Fibroblast of pulmonary artery (primary cell): ENCODE data around the gene FBXO47.

Source experiments
- DNase-seq: peaks from one replicate; pipeline ENCODE4 v3.0.0-alpha.2; 2010; ENCODE audit warnings: low read depth
- H3K4me3 ChIP-seq: replicated peaks from 2 replicates; pipeline ENCODE4 v1.5.1; 2011; ENCODE audit warnings: low read depth, mild to moderate bottlenecking, control low read depth, low read length, moderate library complexity
- TF ChIP-seq, protein P1 (sequence below): IDR thresholded peaks from 2 replicates; pipeline ENCODE4 v1.5.1; 2011; ENCODE audit warnings: mild to moderate bottlenecking, control low read depth, low read length, inconsistent platforms; ENCODE audit errors: missing control alignments

Gene FBXO47

DNA sequence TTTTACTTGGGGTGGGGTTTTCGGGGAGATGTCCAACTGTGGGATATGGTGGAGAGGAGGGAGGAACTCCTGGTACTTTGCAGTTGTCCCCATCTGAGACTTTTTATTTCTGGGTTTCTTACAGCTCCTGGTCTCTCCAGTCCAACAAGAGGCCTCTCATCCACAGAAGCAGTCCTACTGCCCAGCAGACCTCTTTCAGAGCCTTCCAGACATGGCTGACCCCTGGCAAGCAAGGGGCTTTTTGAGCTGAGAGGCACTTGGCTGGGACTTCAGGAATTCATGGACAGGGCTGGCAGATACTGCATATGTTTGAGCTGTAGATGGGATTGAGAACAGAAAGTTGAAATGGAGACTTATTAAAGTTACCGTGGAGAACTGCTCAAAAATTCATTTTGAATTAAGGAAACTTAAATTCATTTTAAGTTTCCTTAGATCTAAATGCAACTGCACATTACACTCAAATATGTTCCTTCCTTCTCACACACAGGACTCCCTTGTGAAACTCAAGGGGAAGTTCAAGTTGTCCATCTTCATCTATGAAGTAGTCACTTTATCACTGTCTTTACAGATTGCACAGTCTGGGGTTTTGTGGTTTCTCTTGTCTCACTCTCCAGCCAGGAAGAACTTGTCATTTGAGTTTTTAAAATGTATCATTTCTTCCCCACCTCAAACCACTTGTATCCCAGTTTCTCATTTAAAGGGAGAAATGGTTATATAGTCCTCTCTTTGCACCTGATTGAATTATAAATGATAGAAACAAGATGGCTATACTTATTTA lies 40.7 kb downstream of the FBXO47 start:
- H3K4me3 ChIP-seq = no peak overlapping the region
- DNase-seq = no peak
- TF ChIP-seq, protein P1, sequence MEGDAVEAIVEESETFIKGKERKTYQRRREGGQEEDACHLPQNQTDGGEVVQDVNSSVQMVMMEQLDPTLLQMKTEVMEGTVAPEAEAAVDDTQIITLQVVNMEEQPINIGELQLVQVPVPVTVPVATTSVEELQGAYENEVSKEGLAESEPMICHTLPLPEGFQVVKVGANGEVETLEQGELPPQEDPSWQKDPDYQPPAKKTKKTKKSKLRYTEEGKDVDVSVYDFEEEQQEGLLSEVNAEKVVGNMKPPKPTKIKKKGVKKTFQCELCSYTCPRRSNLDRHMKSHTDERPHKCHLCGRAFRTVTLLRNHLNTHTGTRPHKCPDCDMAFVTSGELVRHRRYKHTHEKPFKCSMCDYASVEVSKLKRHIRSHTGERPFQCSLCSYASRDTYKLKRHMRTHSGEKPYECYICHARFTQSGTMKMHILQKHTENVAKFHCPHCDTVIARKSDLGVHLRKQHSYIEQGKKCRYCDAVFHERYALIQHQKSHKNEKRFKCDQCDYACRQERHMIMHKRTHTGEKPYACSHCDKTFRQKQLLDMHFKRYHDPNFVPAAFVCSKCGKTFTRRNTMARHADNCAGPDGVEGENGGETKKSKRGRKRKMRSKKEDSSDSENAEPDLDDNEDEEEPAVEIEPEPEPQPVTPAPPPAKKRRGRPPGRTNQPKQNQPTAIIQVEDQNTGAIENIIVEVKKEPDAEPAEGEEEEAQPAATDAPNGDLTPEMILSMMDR = no peak

DNA sequence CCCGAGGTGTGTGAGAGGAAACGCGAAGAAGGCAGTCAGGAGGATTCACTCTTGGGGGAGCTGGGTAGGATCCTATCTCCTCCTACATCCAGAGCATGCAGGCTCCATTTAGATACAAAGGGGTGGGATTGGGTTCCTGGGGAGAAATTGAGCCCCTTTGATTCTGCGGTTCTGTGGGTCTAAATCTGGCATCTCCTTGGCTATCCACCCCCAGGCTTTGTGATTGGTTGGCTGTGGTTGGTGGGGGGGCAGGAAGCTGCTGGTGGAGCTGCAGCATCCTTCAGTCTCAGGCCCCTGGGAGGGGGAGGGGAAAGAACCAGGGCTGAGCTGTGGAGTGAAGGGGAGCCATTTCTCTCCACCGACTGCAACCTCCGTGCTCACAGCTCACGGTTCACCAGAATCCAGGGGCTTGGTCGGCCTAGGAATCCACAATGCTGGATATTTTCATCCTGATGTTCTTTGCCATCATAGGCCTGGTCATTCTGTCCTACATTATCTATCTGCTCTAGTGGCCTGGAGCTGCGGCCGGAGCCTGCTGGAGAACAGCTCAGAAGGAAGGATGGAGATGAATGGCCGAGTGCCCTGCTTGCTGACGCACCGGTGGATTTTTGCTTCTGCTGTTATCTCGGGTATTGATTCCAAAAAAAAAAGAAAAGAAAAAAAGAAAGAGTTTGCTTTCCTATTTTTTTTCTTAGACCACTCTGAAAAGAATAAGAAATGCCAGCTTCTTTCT lies 41.8 kb downstream of the FBXO47 start, which contains the start of gene LASP1NB:
Gene LASP1NB, plus strand, starts transcription at position 352 of the 733 bp plus-strand sequence.
- TF ChIP-seq, protein P1 = no peak
- peak; percentile 57 for DNase-seq
- H3K4me3 ChIP-seq = no peak within 1 kb of the TSS

DNA sequence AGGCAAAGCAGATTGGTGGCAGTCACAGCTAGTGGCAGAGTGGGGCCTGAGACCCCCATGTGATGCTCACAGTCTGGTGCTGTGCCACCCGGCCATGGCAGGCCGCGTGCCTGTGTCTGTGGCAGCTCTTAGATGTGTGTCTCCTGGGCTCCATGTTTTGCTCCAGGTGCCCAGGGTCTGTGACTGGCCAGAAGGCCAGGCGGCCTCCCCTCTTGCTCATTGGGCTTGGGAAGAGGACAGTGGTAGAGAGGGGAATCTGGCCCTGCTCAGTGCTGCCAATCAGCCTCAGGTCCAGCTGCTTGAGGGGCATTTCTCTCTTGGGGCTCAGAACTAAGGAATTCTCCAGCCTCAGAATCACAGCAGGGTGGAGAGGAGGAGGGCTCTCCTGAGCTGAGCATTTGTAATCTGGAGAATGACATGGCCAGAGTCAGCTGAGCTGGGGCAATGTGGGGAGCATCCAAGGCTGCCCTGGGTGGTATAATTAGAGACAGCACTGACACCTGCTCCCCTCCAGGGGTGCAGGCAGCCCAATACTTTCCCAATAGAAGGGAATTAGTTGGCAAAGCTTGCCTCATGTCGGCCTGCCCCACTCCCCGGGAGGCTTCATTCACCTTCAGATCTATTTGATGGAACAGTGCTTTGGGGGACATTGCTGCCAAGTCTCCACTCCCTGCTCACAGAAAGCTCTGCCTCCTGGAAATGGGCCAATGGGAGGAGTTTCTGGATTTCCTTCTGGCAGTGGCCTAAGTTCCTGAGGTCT lies 44.5 kb downstream of the FBXO47 start:
- TF ChIP-seq, protein P1 = no peak
- DNase-seq = peak; percentile 84
- H3K4me3 ChIP-seq = no peak overlapping the region

DNA sequence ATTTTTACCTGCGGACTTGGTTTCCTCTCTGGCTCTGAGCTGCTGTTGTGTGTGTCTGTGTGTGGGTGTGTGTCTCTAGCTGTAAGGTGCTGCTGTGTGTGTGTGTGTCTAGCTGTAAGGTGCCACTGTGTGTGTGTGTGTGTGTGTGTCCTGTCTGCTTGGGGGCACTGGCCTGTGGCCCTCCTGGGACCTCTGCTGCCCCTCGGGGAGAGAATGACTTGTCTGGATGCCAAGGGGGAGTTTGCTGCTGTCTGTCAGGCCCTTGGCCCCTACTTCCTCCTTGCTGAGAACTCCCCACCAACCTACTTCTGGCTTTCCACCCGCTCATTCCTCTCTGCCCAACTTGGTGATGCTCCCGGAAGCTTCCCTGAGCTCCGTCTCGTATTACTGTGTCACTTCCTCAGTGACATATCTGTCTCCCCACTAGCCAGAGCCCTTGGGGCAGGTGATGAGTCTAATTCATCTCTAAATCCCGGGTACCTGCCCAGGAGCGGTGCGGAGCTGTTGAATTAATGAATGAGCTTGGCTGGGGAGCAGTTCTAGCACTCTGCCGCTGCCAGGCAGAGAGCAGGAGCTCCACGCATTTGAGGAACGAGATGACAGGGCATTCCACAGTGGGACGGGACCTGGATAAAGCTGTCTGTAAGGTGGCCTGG lies 45.3 kb downstream of the FBXO47 start:
- H3K4me3 ChIP-seq = no peak overlapping the region
- no peak for DNase-seq
- TF ChIP-seq, protein P1 = no peak

DNA sequence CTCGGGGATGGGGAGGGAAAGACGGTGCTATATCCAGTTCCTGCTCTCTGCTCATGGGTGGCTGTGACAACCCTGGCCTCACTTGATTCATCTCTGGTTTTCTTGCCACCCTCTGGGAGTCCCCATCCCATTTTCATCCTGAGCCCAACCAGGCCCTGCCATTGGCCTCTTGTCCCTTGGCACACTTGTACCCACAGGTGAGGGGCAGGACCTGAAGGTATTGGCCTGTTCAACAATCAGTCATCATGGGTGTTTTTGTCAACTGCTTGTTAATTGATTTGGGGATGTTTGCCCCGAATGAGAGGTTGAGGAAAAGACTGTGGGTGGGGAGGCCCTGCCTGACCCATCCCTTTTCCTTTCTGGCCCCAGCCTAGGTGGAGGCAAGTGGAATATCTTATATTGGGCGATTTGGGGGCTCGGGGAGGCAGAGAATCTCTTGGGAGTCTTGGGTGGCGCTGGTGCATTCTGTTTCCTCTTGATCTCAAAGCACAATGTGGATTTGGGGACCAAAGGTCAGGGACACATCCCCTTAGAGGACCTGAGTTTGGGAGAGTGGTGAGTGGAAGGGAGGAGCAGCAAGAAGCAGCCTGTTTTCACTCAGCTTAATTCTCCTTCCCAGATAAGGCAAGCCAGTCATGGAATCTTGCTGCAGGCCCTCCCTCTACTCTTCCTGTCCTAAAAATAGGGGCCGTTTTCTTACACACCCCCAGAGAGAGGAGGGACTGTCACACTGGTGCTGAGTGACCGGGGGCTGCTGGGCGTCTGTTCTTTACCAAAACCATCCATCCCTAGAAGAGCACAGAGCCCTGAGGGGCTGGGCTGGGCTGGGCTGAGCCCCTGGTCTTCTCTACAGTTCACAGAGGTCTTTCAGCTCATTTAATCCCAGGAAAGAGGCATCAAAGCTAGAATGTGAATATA lies 46.6 kb downstream of the FBXO47 start:
- DNase-seq = no peak
- TF ChIP-seq, protein P1 = no peak
- no peak overlapping the region for H3K4me3 ChIP-seq
